NB4 (cell line): ENCODE results near the gene DDC.

ENCODE experiments used
- CTCF ChIP-seq: IDR thresholded peaks from one replicate; pipeline ENCODE4 v1.5.1; 2012; ENCODE audit warnings: low read depth, low read length
- POLR2A ChIP-seq: IDR thresholded peaks from 2 replicates; pipeline ENCODE4 v1.6.1; 2011; ENCODE audit warnings: mild to moderate bottlenecking; ENCODE audit not compliant: insufficient read length; ENCODE audit errors: extremely low read depth

- TF ChIP-seq CTCF (no peak), POLR2A (no peak)
Observed at GRCh38 chr7:50426280-50427045, 138.7 kb downstream of the DDC start.
